ENCODE data around the gene AARSD1.
"Not testable (repeated sequence)": the region's sequence is repeated elsewhere in the genome, so short reads cannot be mapped to it uniquely, and the experiment has no call there.

Gene AARSD1

GRCh38 chr17:42920922-42921321, 43.3 kb downstream of the AARSD1 start:
- no peaks in the 10 kb centered on the region for H3K9me3 ChIP-seq (ENCODE audit: control insufficient read depth, low read length)
- no peaks in the 10 kb centered on the region for H3K4me1 ChIP-seq (ENCODE audit: control insufficient read depth, insufficient read depth, low read length, poor library complexity, severe bottlenecking)
- no peak for DNase-seq
- H3K36me3 ChIP-seq (ENCODE audit: control insufficient read depth, insufficient read depth, low read length): no peaks in the 10 kb centered on the region
- H3K4me3 ChIP-seq (ENCODE audit: insufficient read depth, low read depth, low read length, poor library complexity, severe bottlenecking): no peak overlapping the region
- H3K27me3 ChIP-seq (replicated peaks; ENCODE audit: control insufficient read depth, insufficient read depth, low read length, poor library complexity, severe bottlenecking): no peaks in the 10 kb centered on the region
- H3K27ac ChIP-seq (ENCODE audit: insufficient read depth, low read length, poor library complexity, severe bottlenecking): no peak overlapping the region

DNA sequence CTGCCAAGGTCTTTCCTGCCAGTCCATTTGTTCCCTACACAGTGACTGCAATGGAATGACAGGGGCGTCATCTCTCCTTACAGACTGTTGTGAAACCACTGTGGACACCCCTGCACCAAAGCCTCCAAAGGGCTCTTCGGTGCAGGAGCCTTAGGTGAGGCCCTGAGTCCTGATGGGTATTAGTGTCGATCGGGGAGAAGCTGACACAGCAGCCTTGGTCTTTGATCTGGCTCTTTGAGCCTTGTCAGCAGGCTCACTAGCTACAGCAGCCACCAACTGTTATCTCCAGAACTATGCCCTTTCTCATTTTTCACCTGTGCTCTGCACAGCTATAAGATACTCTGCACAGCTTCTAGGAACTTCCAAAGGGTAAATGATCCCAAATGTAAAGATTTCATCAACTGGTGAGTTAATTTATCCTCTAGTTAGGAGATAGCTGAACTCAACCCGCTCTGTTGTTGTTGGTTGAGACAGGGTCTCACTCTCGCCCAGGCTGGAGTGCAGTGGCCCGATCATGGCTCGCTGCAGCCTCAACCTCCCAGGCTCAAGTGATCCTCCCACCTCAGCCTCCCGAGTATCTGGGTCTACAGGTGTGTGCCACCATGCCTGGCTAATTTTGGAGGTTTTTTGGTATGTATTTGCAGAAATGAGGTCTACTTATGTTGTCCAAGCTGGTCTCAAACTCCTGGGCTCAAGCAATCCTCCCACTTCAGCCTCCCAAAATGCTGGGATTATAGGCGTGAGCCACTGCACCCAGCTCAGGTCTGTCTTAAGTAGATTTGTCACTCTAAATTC, 44.0 kb downstream of the AARSD1 start:
- Histone ChIP-seq H3K9me3 (ENCODE audit: control insufficient read depth, low read length) (no peaks in the 10 kb centered on the region), H3K27me3 (replicated peaks; ENCODE audit: control insufficient read depth, insufficient read depth, low read length, poor library complexity, severe bottlenecking) (no peaks in the 10 kb centered on the region), H3K4me1 (ENCODE audit: control insufficient read depth, insufficient read depth, low read length, poor library complexity, severe bottlenecking) (no peaks in the 10 kb centered on the region), H3K27ac (ENCODE audit: insufficient read depth, low read length, poor library complexity, severe bottlenecking) (no peak overlapping the region), H3K4me3 (ENCODE audit: insufficient read depth, low read depth, low read length, poor library complexity, severe bottlenecking) (no peak overlapping the region), H3K36me3 (ENCODE audit: control insufficient read depth, insufficient read depth, low read length) (no peaks in the 10 kb centered on the region)
- no peak for DNase-seq

DNA sequence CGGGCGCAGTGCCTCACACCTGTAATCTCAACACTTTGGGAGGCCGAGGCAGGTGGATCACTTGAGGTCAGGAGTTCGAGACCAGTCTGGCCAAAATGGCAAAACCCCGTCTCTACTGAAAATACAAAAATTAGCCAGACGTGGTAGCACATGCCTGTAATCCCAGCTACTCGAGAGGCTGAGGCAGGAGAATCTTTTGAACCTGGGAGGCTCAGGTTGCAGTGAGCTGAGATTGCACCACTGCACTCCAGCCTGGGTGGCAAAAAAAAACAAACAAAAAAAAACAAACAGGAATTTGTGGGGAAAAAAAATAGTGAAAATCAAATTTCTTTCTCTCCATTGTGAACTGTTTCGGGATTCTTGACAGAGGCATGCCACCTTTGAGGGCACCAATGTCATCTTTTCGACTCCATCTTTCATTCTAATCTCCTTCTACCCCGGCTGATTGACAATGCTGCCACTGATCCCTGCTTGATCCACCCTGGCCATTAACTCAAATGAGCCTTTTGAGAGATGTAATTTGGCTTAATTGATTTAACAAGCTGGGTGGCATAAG, 44.7 kb downstream of the AARSD1 start:
- H3K9me3 ChIP-seq (ENCODE audit: control insufficient read depth, low read length); H3K27me3 ChIP-seq (replicated peaks; ENCODE audit: control insufficient read depth, insufficient read depth, low read length, poor library complexity, severe bottlenecking): not testable (repeated sequence)

GRCh38 chr17:42918902-42919521, 45.2 kb downstream of the AARSD1 start:
- no peaks in the 10 kb centered on the region for H3K36me3 ChIP-seq (ENCODE audit: control insufficient read depth, insufficient read depth, low read length)
- H3K4me1 ChIP-seq (ENCODE audit: control insufficient read depth, insufficient read depth, low read length, poor library complexity, severe bottlenecking): no peaks in the 10 kb centered on the region
- H3K4me3 ChIP-seq (ENCODE audit: insufficient read depth, low read depth, low read length, poor library complexity, severe bottlenecking): no peak overlapping the region
- H3K27ac ChIP-seq (ENCODE audit: insufficient read depth, low read length, poor library complexity, severe bottlenecking): no peak overlapping the region
- no peak for DNase-seq
- H3K9me3 ChIP-seq (ENCODE audit: control insufficient read depth, low read length): no peaks in the 10 kb centered on the region
- H3K27me3 ChIP-seq (replicated peaks; ENCODE audit: control insufficient read depth, insufficient read depth, low read length, poor library complexity, severe bottlenecking): no peaks in the 10 kb centered on the region

More for the DNA sequence above, 44.7 kb downstream of the AARSD1 start:
- H3K4me3 ChIP-seq (ENCODE audit: insufficient read depth, low read depth, low read length, poor library complexity, severe bottlenecking); H3K36me3 ChIP-seq (ENCODE audit: control insufficient read depth, insufficient read depth, low read length); H3K27ac ChIP-seq (ENCODE audit: insufficient read depth, low read length, poor library complexity, severe bottlenecking); H3K4me1 ChIP-seq (ENCODE audit: control insufficient read depth, insufficient read depth, low read length, poor library complexity, severe bottlenecking); DNase-seq: not testable (repeated sequence)

- Histone ChIP-seq H3K9me3 (ENCODE audit: control insufficient read depth, low read length) (no peaks in the 10 kb centered on the region), H3K27me3 (replicated peaks; ENCODE audit: control insufficient read depth, insufficient read depth, low read length, poor library complexity, severe bottlenecking) (no peaks in the 10 kb centered on the region), H3K36me3 (ENCODE audit: control insufficient read depth, insufficient read depth, low read length) (no peaks in the 10 kb centered on the region), H3K4me1 (ENCODE audit: control insufficient read depth, insufficient read depth, low read length, poor library complexity, severe bottlenecking) (no peaks in the 10 kb centered on the region), H3K4me3 (ENCODE audit: insufficient read depth, low read depth, low read length, poor library complexity, severe bottlenecking) (no peak overlapping the region), H3K27ac (ENCODE audit: insufficient read depth, low read length, poor library complexity, severe bottlenecking) (no peak overlapping the region)
- no peak for DNase-seq
Measured at GRCh38 chr17:42917236-42917603, 47.0 kb downstream of the AARSD1 start.

DNA sequence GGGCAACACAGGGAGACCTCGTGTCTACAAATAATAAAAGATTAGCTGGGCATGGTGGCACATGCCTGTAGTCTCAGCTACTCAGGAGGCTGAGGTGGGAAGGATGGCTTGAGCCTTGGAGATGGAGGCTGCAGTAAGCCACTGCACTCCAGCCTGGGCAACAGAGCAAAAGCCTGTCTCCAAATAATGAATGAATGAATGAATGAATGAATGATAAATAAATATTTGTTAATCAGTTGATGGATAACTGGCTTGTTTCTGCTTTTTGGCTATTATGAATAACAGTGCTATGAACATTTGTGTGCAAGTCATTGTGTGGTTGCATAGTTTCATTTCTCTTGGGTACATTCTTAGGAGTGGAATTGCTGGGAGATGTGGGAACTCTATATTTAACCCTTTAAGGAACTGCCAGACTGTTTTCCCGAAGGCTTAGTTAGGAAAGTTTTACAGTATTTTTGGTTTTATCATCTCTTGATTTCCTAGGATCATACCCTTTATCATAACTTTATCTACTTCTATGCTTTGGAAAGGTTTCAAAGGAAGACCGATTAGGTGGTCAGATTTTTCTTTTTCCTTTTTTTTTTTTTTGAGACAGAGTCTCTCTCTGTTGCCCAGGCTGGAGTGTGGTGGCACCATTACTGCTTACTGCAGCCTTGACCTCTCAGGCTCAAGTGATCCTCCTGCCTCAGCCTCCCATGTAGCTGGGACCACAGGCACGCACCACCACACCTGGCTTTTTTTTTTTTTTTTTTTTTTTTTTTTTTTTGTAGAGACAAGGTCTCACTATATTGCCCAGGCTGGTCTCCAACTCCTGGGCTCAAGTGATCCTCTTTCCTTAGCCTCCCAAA, 47.6 kb downstream of the AARSD1 start:
- H3K4me3 ChIP-seq (ENCODE audit: insufficient read depth, low read depth, low read length, poor library complexity, severe bottlenecking); H3K27me3 ChIP-seq (replicated peaks; ENCODE audit: control insufficient read depth, insufficient read depth, low read length, poor library complexity, severe bottlenecking); DNase-seq; H3K36me3 ChIP-seq (ENCODE audit: control insufficient read depth, insufficient read depth, low read length); H3K9me3 ChIP-seq (ENCODE audit: control insufficient read depth, low read length); H3K27ac ChIP-seq (ENCODE audit: insufficient read depth, low read length, poor library complexity, severe bottlenecking); H3K4me1 ChIP-seq (ENCODE audit: control insufficient read depth, insufficient read depth, low read length, poor library complexity, severe bottlenecking): not testable (repeated sequence)

DNA sequence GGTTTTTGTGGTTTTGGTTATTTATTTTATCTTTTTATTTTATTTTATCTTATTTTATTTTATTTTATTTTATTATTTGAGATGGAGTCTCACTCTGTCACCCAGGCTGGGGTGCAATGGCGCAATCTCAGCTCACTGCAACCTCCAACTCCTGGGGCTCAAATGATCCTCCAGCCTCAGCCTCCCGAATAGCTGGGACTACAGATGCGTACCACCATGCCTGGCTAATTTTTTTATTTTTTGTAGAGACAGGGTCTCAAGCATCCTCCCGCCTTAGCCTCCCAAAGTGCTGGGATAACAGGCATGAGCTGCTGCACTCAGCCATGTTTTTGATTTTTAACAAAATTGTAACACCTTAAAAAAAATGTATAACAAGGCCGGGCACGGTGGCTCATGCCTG, 49.0 kb downstream of the AARSD1 start:
- H3K27me3 ChIP-seq (replicated peaks; ENCODE audit: control insufficient read depth, insufficient read depth, low read length, poor library complexity, severe bottlenecking); H3K4me3 ChIP-seq (ENCODE audit: insufficient read depth, low read depth, low read length, poor library complexity, severe bottlenecking); DNase-seq; H3K36me3 ChIP-seq (ENCODE audit: control insufficient read depth, insufficient read depth, low read length); H3K27ac ChIP-seq (ENCODE audit: insufficient read depth, low read length, poor library complexity, severe bottlenecking); H3K9me3 ChIP-seq (ENCODE audit: control insufficient read depth, low read length); H3K4me1 ChIP-seq (ENCODE audit: control insufficient read depth, insufficient read depth, low read length, poor library complexity, severe bottlenecking): not testable (repeated sequence)

DNA sequence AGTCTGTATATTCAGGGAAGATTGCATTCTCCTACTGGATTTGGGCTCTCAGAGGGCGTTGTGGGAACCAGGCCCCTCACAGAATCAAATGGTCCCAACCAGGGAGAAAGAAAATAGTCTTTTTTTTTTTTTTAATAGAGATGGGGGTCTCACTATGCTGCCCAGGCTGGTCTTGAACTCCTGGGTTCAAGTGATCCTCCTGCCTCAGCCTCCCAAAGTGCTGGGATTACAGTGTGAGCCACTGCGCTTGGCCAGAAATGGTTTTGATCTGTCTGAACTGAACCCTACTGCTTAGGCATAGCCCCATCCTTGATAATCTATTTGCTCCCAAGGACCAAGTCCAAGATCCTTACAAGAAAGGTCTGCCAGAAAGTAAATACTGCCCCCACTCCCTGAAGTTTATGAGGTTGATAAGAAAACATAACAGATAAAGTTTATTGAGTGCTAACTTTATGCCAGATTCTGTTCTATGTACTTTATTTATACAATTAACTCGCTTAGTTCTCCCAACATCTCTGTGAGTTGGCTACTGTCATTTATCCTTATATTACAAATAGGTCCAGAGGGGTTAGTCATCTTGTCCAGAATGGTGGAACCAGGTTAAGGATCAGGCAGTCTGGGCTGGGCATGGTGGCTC, 50.2 kb downstream of the AARSD1 start:
- Histone ChIP-seq H3K9me3 (ENCODE audit: control insufficient read depth, low read length) (no peaks in the 10 kb centered on the region), H3K36me3 (ENCODE audit: control insufficient read depth, insufficient read depth, low read length) (no peaks in the 10 kb centered on the region), H3K4me1 (ENCODE audit: control insufficient read depth, insufficient read depth, low read length, poor library complexity, severe bottlenecking) (no peaks in the 10 kb centered on the region), H3K27me3 (replicated peaks; ENCODE audit: control insufficient read depth, insufficient read depth, low read length, poor library complexity, severe bottlenecking) (no peaks in the 10 kb centered on the region), H3K27ac (ENCODE audit: insufficient read depth, low read length, poor library complexity, severe bottlenecking) (no peak overlapping the region), H3K4me3 (ENCODE audit: insufficient read depth, low read depth, low read length, poor library complexity, severe bottlenecking) (no peak overlapping the region)
- no peak for DNase-seq

DNA sequence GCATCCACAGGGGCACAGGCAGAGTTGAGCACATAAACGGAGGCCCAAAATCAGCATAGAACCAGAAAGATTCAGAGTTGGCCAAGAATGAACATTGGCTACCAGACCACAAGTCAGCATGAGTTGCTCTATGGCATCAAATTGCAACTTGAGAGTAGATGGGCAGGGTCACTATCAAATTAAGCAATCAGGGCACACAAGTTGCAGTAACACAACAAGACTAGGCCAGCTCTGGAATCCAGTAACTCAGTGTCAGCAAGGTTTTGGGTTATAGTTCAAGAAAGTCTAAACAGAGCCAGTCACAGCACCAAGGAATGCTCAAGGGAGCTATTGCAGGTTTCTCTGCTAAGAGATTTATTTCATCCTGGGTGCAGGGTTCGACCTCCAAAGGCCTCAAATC, 50.7 kb downstream of the AARSD1 start:
- no peak for DNase-seq
- H3K4me1 ChIP-seq (ENCODE audit: control insufficient read depth, insufficient read depth, low read length, poor library complexity, severe bottlenecking): no peaks in the 10 kb centered on the region
- no peaks in the 10 kb centered on the region for H3K27me3 ChIP-seq (replicated peaks; ENCODE audit: control insufficient read depth, insufficient read depth, low read length, poor library complexity, severe bottlenecking)
- H3K4me3 ChIP-seq (ENCODE audit: insufficient read depth, low read depth, low read length, poor library complexity, severe bottlenecking): no peak overlapping the region
- H3K27ac ChIP-seq (ENCODE audit: insufficient read depth, low read length, poor library complexity, severe bottlenecking): no peak overlapping the region
- no peaks in the 10 kb centered on the region for H3K36me3 ChIP-seq (ENCODE audit: control insufficient read depth, insufficient read depth, low read length)
- no peaks in the 10 kb centered on the region for H3K9me3 ChIP-seq (ENCODE audit: control insufficient read depth, low read length)

Measured in effector memory CD4-positive, alpha-beta T cell (primary cell).